AG04450 (cell line): ENCODE results near the gene ZNF638. TPM values are rescaled to one million over a fixed set of nuclear protein-coding genes. Genes with fewer than 3 reads are reported as not detected.

Source experiments
- CTCF ChIA-PET: fragments of 300-600, 350-600 bp; formaldehyde crosslinking; extraction: SDS; loops from one replicate; lab custom pipeline; 2022; ENCODE audit warnings: antibody characterized with exemption, inconsistent platforms; lab: Charles Lee
- POLR2A ChIA-PET: fragments of 350-600 bp; formaldehyde crosslinking; extraction: SDS; loops from one replicate; lab custom pipeline; 2021; ENCODE audit warnings: antibody characterized with exemption, inconsistent platforms; lab: Yijun Ruan, JAX
- DNase-seq: peaks from one replicate; pipeline ENCODE4 v3.0.0-alpha.2; 2011; ENCODE audit warnings: low read depth, low spot score
- H3K27ac ChIP-seq: one replicate; pipeline ENCODE4 v1.5.1; 2012; ENCODE audit warnings: low read depth, low read length, control low read depth
- H3K27me3 ChIP-seq: one replicate; pipeline ENCODE4 v1.6.0; 2012; ENCODE audit warnings: low read length; ENCODE audit not compliant: control insufficient read depth, insufficient read depth
- H3K4me3 ChIP-seq: 2 replicates; pipeline ENCODE4 v1.5.1; 2011; ENCODE audit warnings: mild to moderate bottlenecking, low read depth, low read length, control low read depth
- H3K9me3 ChIP-seq: 2 replicates; pipeline ENCODE4 v1.5.1; 2012; ENCODE audit warnings: low read length; ENCODE audit not compliant: control insufficient read depth, insufficient read depth
- polyA plus RNA-seq: library from polyadenylated mRNA; depleted of rRNA; stranded (reverse); fragments of >200 nt; gene quantifications from 2 replicates; pipeline ENCODE4 v1.2.3, GENCODE V29; 2011
- TF ChIP-seq, protein P1 (sequence below): IDR thresholded peaks from 2 replicates; pipeline ENCODE4 v1.5.1; 2011; ENCODE audit warnings: low read depth, low read length, control low read depth, inconsistent platforms

The ZNF638 gene
- polyA plus RNA-seq, 1 experiment = 105 TPM

DNA sequence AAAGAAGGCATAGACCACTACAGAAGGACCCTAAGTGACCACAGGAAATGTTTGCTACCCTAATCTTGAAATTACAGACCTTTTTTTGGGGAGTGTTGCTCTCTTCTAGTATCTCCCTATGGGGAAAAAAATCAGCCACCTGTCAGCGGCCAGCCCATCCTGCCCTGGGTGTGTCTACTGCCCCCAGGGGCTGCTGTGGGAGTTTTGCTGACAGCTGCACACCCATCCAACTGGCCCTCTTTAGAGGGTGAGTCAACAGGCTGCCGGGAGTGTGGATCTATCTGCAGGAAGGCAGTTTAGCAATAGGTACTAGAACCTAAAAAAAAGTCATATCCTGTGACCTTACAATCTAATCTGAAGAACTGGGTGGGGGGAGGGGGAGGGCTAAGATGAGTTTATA is 121.0 kb downstream of the ZNF638 start:
- ChIA-PET CTCF (interaction anchor here (0.6 to 3.0 kb wide), 4 partner anchors 9 to 153 kb away, joined by 4 to 11 read pairs (median 6); partner anchors contain the start of gene ZNF638), POLR2A (no interaction called here)
- H3K27ac ChIP-seq = no peak overlapping the region
- H3K27me3 ChIP-seq = peaks cover 31% of the 10 kb centered on the region
- no peaks in the 10 kb centered on the region; the same call in 1 of the 2 replicates for H3K9me3 ChIP-seq
- no peak for DNase-seq
- TF ChIP-seq, protein P1, sequence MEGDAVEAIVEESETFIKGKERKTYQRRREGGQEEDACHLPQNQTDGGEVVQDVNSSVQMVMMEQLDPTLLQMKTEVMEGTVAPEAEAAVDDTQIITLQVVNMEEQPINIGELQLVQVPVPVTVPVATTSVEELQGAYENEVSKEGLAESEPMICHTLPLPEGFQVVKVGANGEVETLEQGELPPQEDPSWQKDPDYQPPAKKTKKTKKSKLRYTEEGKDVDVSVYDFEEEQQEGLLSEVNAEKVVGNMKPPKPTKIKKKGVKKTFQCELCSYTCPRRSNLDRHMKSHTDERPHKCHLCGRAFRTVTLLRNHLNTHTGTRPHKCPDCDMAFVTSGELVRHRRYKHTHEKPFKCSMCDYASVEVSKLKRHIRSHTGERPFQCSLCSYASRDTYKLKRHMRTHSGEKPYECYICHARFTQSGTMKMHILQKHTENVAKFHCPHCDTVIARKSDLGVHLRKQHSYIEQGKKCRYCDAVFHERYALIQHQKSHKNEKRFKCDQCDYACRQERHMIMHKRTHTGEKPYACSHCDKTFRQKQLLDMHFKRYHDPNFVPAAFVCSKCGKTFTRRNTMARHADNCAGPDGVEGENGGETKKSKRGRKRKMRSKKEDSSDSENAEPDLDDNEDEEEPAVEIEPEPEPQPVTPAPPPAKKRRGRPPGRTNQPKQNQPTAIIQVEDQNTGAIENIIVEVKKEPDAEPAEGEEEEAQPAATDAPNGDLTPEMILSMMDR = no peak
- H3K4me3 ChIP-seq = no peak overlapping the region

DNA sequence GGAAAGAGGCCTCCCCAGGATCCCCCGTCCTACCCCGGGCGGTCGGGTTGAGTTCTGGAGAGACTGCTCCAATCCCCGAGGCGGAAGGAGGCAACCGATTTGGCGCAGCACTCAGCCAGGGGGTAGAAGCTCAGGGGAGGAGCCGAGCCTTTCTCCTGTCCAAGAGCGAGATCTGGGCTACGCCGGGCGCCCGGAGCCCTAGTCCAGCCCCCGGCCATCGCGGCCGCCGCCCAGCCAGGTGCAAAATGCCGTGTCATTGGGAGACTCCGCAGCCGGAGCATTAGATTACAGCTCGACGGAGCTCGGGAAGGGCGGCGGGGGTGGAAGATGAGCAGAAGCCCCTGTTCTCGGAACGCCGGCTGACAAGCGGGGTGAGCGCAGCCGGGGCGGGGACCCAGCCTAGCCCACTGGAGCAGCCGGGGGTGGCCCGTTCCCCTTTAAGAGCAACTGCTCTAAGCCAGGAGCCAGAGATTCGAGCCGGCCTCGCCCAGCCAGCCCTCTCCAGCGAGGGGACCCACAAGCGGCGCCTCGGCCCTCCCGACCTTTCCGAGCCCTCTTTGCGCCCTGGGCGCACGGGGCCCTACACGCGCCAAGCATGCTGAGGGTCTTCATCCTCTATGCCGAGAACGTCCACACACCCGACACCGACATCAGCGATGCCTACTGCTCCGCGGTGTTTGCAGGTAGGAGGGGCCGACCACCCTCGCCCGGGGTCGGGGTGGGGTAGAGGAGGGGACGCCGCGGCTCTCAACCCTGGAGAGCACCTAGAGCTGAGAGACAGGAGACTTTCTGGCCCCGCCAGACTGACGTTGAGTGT is 122.0 kb downstream of the ZNF638 start, which contains the start of gene DYSF:
TSS of gene DYSF (plus strand) at position 158 of the 817 bp plus-strand sequence.
- peak within 1 kb of the TSS; percentile 48 for H3K4me3 ChIP-seq
- peaks cover 31% of the 10 kb centered on the region for H3K27me3 ChIP-seq
- TF ChIP-seq, protein P1 = no peak
- H3K27ac ChIP-seq = no peak within 1 kb of the TSS
- DNase-seq = no peak
- CTCF ChIA-PET = interaction anchor here (1.3 to 3.0 kb wide), 3 partner anchors 8 to 154 kb away, joined by 6 to 11 read pairs (median 6); partner anchors contain the start of gene ZNF638
- POLR2A ChIA-PET = interaction anchor here (0.6 kb wide), 1 partner anchor 1734 kb away, joined by 3 read pairs; no protein-coding TSS in a partner anchor
- H3K9me3 ChIP-seq = no peaks in the 10 kb centered on the region; the same call in 1 of the 2 replicates

DNA sequence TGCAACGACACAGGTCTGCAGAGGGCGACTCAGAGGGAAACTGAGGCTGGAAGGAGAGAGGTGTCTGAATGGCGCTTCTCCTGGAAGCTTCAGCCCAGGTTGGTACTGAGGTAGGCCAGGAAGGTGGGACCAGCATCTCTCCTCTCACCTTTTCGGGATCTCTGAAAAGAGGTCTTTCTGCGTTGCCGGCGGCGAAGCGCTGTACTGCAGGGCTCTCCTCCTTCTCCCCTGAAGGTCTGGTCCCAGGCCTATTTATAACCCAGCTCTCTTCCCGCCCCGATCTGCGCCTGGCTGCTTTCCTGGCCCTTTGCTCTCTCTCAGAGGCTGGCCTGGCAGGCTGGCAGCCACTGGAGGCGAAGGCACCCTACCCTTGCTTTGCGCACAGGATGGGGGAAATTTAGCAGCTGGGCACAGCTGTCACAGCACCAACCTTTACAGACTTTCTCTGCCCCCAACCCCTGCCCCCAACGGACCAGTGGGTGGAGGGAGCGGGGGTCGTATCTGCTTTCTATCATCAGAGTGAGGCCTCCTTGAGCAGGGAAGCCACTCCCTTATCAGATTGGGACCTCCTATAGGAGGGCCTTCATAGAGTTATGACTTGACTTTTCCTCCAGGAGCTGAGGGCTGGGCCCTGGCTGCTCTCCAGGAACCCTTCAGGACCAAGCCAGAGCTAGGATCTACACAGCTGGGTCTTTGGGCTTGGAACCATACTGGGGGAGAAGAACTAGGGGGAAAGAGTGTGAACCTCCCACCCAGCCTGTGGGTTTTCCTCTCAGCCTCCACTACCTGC is 122.8 kb downstream of the ZNF638 start:
- Histone ChIP-seq H3K27me3 (peaks cover 31% of the 10 kb centered on the region), H3K4me3 (0 out of 2 replicates have a peak overlapping the region, but pooled peaks have one; percentile 48), H3K27ac (no peak overlapping the region), H3K9me3 (no peaks in the 10 kb centered on the region; the same call in 1 of the 2 replicates)
- DNase-seq = no peak
- ChIA-PET POLR2A (interaction anchor here (0.6 kb wide), 1 partner anchor 1734 kb away, joined by 3 read pairs; no protein-coding TSS in a partner anchor), CTCF (interaction anchor here (1.2 to 1.8 kb wide), 3 partner anchors 20 to 155 kb away, joined by 3 to 6 read pairs (median 3); no protein-coding TSS in a partner anchor)
- TF ChIP-seq, protein P1 = no peak

DNA sequence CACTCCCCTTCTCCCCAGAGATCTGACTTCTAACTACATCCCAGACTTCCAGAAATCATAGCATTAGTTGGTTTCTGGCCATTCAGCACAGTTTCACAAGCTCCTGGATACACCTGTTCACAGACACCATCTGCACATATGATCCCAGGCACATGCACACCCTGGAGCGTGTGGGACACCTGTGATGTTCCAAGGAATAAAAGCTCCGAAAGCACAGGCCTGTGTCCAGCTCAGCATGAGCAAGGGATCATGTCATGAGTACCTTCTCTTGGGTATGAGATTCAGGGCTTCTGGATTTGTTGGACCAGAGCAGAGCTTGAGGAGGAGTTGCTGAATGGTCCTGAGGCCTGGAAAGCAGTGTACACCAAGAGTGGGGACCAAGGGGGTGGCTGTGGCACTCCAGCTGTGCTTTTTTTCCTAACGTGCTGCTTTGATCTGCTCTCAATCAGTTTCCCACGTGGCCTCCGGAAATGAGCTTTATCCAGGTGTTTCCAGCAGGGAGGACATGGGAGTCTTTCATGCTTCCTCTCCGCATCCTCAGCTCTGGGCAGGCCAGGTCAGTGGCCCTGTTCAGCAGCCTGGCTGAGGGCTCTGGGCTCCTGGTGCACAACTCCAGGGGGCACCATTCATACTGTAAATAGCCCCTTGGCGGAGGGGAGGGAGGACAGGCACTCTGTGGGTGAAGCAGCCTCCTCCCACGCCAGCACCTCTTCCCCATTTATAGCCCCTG is 123.6 kb downstream of the ZNF638 start:
- no peak overlapping the region for H3K4me3 ChIP-seq
- peaks cover 31% of the 10 kb centered on the region for H3K27me3 ChIP-seq
- no peak for DNase-seq
- ChIA-PET POLR2A (no interaction called here), CTCF (interaction anchor here (0.7 to 1.3 kb wide), 4 partner anchors 21 to 156 kb away, joined by 3 read pairs; partner anchors contain the start of gene ZNF638)
- no peaks in the 10 kb centered on the region; the same call in 1 of the 2 replicates for H3K9me3 ChIP-seq
- TF ChIP-seq, protein P1 = no peak
- H3K27ac ChIP-seq = no peak overlapping the region
